OCI-LY1 (cell line): ENCODE results near the gene ST3GAL4.

Experiments
- H2AFZ ChIP-seq: fragments of 200-600 bp; sonication (generic), shearing (Covaris generic); 2 replicates; pipeline ENCODE4 v1.6.0; 2014; ENCODE audit warnings: antibody characterized with exemption, mild to moderate bottlenecking, low read length
- H3F3A ChIP-seq: fragments of 200-600 bp; sonication (generic), shearing (Covaris generic); 2 replicates; pipeline ENCODE4 v1.6.0; 2014; ENCODE audit warnings: mild to moderate bottlenecking, antibody characterized with exemption, low read length, moderate library complexity; ENCODE audit not compliant: insufficient read depth
- H3K27ac ChIP-seq: fragments of 200-600 bp; sonication (generic); 2 replicates; pipeline ENCODE4 v1.5.1; 2014; ENCODE audit warnings: low read length, mixed run types, mild to moderate bottlenecking, low read depth; ENCODE audit not compliant: poor library complexity, severe bottlenecking
- H3K27me3 ChIP-seq: fragments of 200-600 bp; sonication (generic); 2 replicates; pipeline ENCODE4 v1.6.0; 2014; ENCODE audit warnings: antibody characterized with exemption, mild to moderate bottlenecking, low read length, moderate library complexity; ENCODE audit not compliant: insufficient read depth
- H3K36me3 ChIP-seq: fragments of 200-600 bp; sonication (generic); 2 replicates; pipeline ENCODE4 v1.6.1; 2014; ENCODE audit warnings: mild to moderate bottlenecking, antibody characterized with exemption, low read length, moderate library complexity, mixed read lengths; ENCODE audit not compliant: insufficient read depth
- H3K4me1 ChIP-seq: fragments of 200-600 bp; sonication (generic); 2 replicates; pipeline ENCODE4 v1.5.1; 2014; ENCODE audit warnings: mild to moderate bottlenecking, low read length, moderate library complexity; ENCODE audit not compliant: insufficient read depth, severe bottlenecking
- H3K4me2 ChIP-seq: fragments of 200-600 bp; sonication (generic), shearing (Covaris generic); 2 replicates; pipeline ENCODE4 v1.6.1; 2014; ENCODE audit warnings: low read length
- H3K4me3 ChIP-seq: fragments of 200-600 bp; sonication (generic); 2 replicates; pipeline ENCODE4 v1.5.1; 2014; ENCODE audit warnings: low read length, low read depth, mild to moderate bottlenecking, mixed read lengths; ENCODE audit not compliant: poor library complexity, severe bottlenecking
- H3K79me2 ChIP-seq: fragments of 200-600 bp; shearing (Covaris generic); 2 replicates; pipeline ENCODE4 v1.6.1; 2016; ENCODE audit warnings: mixed run types, low read length, mixed read lengths; ENCODE audit not compliant: insufficient read depth
- H3K9ac ChIP-seq: fragments of 200-600 bp; sonication (generic), shearing (Covaris generic); 2 replicates; pipeline ENCODE4 v1.6.1; 2014; ENCODE audit warnings: mild to moderate bottlenecking, low read length, mixed read lengths
- H3K9me2 ChIP-seq: fragments of 200-600 bp; sonication (generic), shearing (Covaris generic); 2 replicates; pipeline ENCODE4 v1.6.1; 2014; ENCODE audit warnings: low read depth, mild to moderate bottlenecking, low read length, mixed read lengths
- H3K9me3 ChIP-seq: fragments of 200-600 bp; shearing (Covaris generic); 2 replicates; pipeline ENCODE4 v1.6.1; 2014; ENCODE audit warnings: low read length, mixed read lengths
- H4K20me1 ChIP-seq: fragments of 200-600 bp; sonication (generic), shearing (Covaris generic); 2 replicates; pipeline ENCODE4 v1.6.0; 2016; ENCODE audit warnings: mild to moderate bottlenecking, low read length; ENCODE audit not compliant: insufficient read depth
- CTCF ChIP-seq: fragments of 200-600 bp; sonication (generic), shearing (Covaris generic); IDR thresholded peaks from 2 replicates; pipeline ENCODE4 v1.5.1; 2017; ENCODE audit warnings: mild to moderate bottlenecking, antibody characterized with exemption, low read length, moderate library complexity, mixed read lengths
- EZH2 ChIP-seq: fragments of 200-600 bp; sonication (generic), shearing (Covaris generic); IDR thresholded peaks from 2 replicates; pipeline ENCODE4 v1.8.0; 2017; ENCODE audit warnings: borderline replicate concordance, mixed run types, mild to moderate bottlenecking, antibody characterized with exemption, low read length, moderate library complexity, mixed read lengths

Gene ST3GAL4

GRCh38 chr11:126400479-126400878, 45.0 kb downstream of the ST3GAL4 start:
- Histone ChIP-seq H3K9me3 (no peaks in the 10 kb centered on the region), H3K4me2 (no peak overlapping the region), H2AFZ (no peak overlapping the region), H3F3A (no peaks in the 10 kb centered on the region), H3K9ac (no peak overlapping the region), H3K4me3 (no peak overlapping the region), H3K36me3 (no peaks in the 10 kb centered on the region), H3K27ac (no peak overlapping the region), H3K9me2 (no peaks in the 10 kb centered on the region), H3K4me1 (no peaks in the 10 kb centered on the region), H3K27me3 (no peaks in the 10 kb centered on the region; the same call in 1 of the 2 replicates), H3K79me2 (no peaks in the 10 kb centered on the region), H4K20me1 (no peaks in the 10 kb centered on the region)
- TF ChIP-seq CTCF = no peak
- no peak for TF ChIP-seq EZH2

GRCh38 chr11:126403022-126403581, 47.6 kb downstream of the ST3GAL4 start:
- H3K79me2 ChIP-seq = no peaks in the 10 kb centered on the region

GRCh38 chr11:126403658-126404057, 48.2 kb downstream of the ST3GAL4 start:
- Histone ChIP-seq H2AFZ (no peak overlapping the region), H4K20me1 (no peaks in the 10 kb centered on the region), H3K4me3 (no peak overlapping the region), H3K9me3 (no peaks in the 10 kb centered on the region), H3K4me2 (no peak overlapping the region), H3K4me1 (no peaks in the 10 kb centered on the region), H3F3A (no peaks in the 10 kb centered on the region), H3K9ac (no peak overlapping the region), H3K36me3 (no peaks in the 10 kb centered on the region), H3K27me3 (no peaks in the 10 kb centered on the region; the same call in 1 of the 2 replicates), H3K79me2 (no peaks in the 10 kb centered on the region), H3K9me2 (no peaks in the 10 kb centered on the region), H3K27ac (no peak overlapping the region)
- TF ChIP-seq EZH2 (no peak), CTCF (no peak)

More at GRCh38 chr11:126403022-126403581, 47.6 kb downstream of the ST3GAL4 start:
- Histone ChIP-seq H4K20me1 (no peaks in the 10 kb centered on the region), H3K27me3 (no peaks in the 10 kb centered on the region; the same call in 1 of the 2 replicates), H3F3A (no peaks in the 10 kb centered on the region), H2AFZ (no peak overlapping the region), H3K9ac (no peak overlapping the region), H3K4me2 (no peak overlapping the region), H3K9me3 (no peaks in the 10 kb centered on the region), H3K4me3 (no peak overlapping the region), H3K36me3 (no peaks in the 10 kb centered on the region), H3K9me2 (no peaks in the 10 kb centered on the region), H3K27ac (no peak overlapping the region), H3K4me1 (no peaks in the 10 kb centered on the region)
- TF ChIP-seq CTCF (no peak), EZH2 (no peak)
